Measurements from ENCODE around the gene RAB7B.

- TF ChIP-seq GATA2 (IDR thresholded peaks at IDR 0.05; ENCODE audit: low read depth, low read length) (no peak), GATA3 (IDR thresholded peaks at IDR 0.05; ENCODE audit: low read depth, low read length) (no peak)
Measured at GRCh38 chr1:205989786-205990185, 13.4 kb downstream of the RAB7B start.

All from SH-SY5Y (cell line).